DOHH2 (cell line): ENCODE data around the gene VIM.
A peak's percentile ranks its signal among the peaks of the same experiment; 100 is the strongest.

ENCODE experiments used
- H3F3A ChIP-seq: fragments of 200-600 bp; sonication (generic), shearing (Covaris generic); 2 replicates; pipeline ENCODE4 v1.6.0; 2016; ENCODE audit warnings: antibody characterized with exemption, mild to moderate bottlenecking; ENCODE audit not compliant: control insufficient read depth, insufficient read depth
- H3K27ac ChIP-seq: fragments of 200-600 bp; sonication (generic); 2 replicates; pipeline ENCODE4 v1.5.1; 2014; ENCODE audit warnings: low read depth, mild to moderate bottlenecking, low read length, moderate library complexity
- H3K27me3 ChIP-seq: fragments of 200-600 bp; sonication (generic); 2 replicates; pipeline ENCODE4 v1.6.1; 2014; ENCODE audit warnings: mild to moderate bottlenecking, low read length, mixed read lengths; ENCODE audit not compliant: control insufficient read depth
- H3K36me3 ChIP-seq: fragments of 200-600 bp; sonication (generic); 2 replicates; pipeline ENCODE4 v1.6.1; 2014; ENCODE audit warnings: mild to moderate bottlenecking, low read length, moderate library complexity, mixed read lengths; ENCODE audit not compliant: control insufficient read depth
- H3K4me1 ChIP-seq: fragments of 200-600 bp; sonication (generic); 2 replicates; pipeline ENCODE4 v1.6.1; 2014; ENCODE audit warnings: mild to moderate bottlenecking, low read length, mixed read lengths; ENCODE audit not compliant: control insufficient read depth
- H3K4me2 ChIP-seq: fragments of 200-600 bp; sonication (generic); 2 replicates; pipeline ENCODE4 v1.6.0; 2014; ENCODE audit warnings: mild to moderate bottlenecking, low read length, moderate library complexity
- H3K4me3 ChIP-seq: fragments of 200-600 bp; sonication (generic); 2 replicates; pipeline ENCODE4 v1.5.1; 2014; ENCODE audit warnings: mild to moderate bottlenecking, low read length, mixed read lengths
- H3K79me2 ChIP-seq: fragments of 200-600 bp; sonication (generic); 2 replicates; pipeline ENCODE4 v1.6.1; 2014; ENCODE audit warnings: mild to moderate bottlenecking, low read length, mixed read lengths; ENCODE audit not compliant: control insufficient read depth
- H3K9me2 ChIP-seq: fragments of 200-600 bp; sonication (generic); replicated peaks from 2 replicates; pipeline ENCODE4 v1.6.1; 2014; ENCODE audit warnings: mild to moderate bottlenecking, low read length, mixed read lengths; ENCODE audit not compliant: control insufficient read depth
- H3K9me3 ChIP-seq: fragments of 200-600 bp; sonication (generic); 2 replicates; pipeline ENCODE4 v1.6.1; 2014; ENCODE audit warnings: antibody characterized with exemption, low read length, mixed read lengths; ENCODE audit not compliant: control insufficient read depth, insufficient read depth
- H4K20me1 ChIP-seq: fragments of 200-600 bp; sonication (generic); 2 replicates; pipeline ENCODE4 v1.6.0; 2014; ENCODE audit warnings: low read depth, mild to moderate bottlenecking, antibody characterized with exemption, low read length, moderate library complexity; ENCODE audit not compliant: control insufficient read depth, insufficient read depth
- EZH2phosphoT487 ChIP-seq: fragments of 200-600 bp; sonication (generic); IDR thresholded peaks from 2 replicates; pipeline ENCODE4 v1.6.1; 2017; ENCODE audit warnings: borderline replicate concordance, mild to moderate bottlenecking, antibody characterized with exemption, low read length, moderate library complexity, mixed read lengths
- TF ChIP-seq, protein P1 (sequence below): fragments of 200-600 bp; sonication (generic); IDR thresholded peaks from one replicate; pipeline ENCODE4 v1.5.1; 2014; ENCODE audit warnings: antibody characterized with exemption, mild to moderate bottlenecking, low read depth, low read length; ENCODE audit not compliant: poor library complexity, severe bottlenecking

The VIM gene

DNA sequence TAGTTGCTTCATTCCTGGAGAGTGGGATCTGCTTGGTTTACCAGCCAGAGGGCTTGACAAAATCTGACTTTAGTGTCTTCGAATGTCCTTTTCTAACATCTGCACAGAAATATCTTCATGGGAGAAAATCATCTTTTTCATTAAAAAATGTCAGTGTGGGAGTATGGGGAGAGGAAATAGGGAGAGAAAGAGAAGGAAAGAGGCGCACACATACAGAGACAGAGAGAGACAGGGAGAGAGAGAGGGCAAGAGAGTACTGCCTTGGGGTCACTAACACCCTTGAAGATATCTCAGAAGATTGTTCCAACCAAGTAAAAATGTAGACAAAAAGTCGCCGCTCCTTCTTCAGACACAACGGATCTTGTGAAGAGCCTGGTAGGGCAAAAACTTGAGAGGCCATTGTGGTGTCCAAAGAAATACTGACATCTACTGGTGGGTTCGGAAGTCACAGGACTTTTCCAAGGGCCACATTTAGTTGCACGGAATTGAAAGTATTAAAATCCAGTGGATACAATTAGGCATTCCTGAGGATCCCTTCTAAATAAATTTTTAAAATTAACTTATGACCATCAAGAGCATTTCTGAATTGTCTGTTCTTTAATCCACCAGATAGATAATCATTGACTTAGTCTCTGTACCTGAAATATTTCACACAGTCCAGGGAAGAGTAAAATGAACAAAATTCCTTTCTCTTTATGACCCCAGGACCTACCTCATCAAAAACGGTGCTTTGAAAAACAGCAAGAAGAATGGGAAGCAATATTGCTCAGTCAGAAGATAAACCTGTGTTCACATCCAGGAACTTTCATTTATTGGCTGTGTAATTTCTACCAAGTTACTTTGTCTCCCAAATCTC lies 29.7 kb downstream of the VIM start:
- no peak overlapping the region for H3K27ac ChIP-seq
- peaks cover 8% of the 10 kb centered on the region; the same call in 1 of the 2 replicates for H3K9me3 ChIP-seq
- no peaks in the 10 kb centered on the region for H3K9me2 ChIP-seq
- no peaks in the 10 kb centered on the region for H3K79me2 ChIP-seq
- H3K27me3 ChIP-seq = no peaks in the 10 kb centered on the region
- H3K36me3 ChIP-seq = no peaks in the 10 kb centered on the region
- H3F3A ChIP-seq = no peaks in the 10 kb centered on the region
- no peaks in the 10 kb centered on the region for H3K4me1 ChIP-seq
- no peak overlapping the region for H3K4me3 ChIP-seq
- H3K4me2 ChIP-seq = no peak overlapping the region
- no peak for TF ChIP-seq EZH2phosphoT487
- TF ChIP-seq, protein P1, sequence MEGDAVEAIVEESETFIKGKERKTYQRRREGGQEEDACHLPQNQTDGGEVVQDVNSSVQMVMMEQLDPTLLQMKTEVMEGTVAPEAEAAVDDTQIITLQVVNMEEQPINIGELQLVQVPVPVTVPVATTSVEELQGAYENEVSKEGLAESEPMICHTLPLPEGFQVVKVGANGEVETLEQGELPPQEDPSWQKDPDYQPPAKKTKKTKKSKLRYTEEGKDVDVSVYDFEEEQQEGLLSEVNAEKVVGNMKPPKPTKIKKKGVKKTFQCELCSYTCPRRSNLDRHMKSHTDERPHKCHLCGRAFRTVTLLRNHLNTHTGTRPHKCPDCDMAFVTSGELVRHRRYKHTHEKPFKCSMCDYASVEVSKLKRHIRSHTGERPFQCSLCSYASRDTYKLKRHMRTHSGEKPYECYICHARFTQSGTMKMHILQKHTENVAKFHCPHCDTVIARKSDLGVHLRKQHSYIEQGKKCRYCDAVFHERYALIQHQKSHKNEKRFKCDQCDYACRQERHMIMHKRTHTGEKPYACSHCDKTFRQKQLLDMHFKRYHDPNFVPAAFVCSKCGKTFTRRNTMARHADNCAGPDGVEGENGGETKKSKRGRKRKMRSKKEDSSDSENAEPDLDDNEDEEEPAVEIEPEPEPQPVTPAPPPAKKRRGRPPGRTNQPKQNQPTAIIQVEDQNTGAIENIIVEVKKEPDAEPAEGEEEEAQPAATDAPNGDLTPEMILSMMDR = peak; percentile 74
- no peaks in the 10 kb centered on the region for H4K20me1 ChIP-seq

DNA sequence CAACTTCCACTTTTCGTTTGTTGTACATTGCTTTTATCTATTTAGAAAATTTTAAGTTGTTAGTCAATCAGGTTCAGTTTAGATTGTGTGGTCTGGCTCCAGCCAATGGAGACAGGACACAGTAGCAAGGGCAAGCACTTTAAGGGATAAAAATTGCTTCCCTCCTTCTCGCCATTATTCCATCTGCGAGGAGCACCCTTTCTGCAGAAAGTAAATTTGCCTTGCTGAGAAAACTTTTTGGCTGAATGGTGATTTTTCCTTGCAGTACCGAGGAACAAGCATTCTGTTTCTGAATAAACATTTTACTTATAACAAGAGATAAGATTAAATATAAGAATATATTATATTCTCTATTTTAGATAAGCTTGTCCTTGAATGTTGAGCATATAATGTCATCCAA lies 34.5 kb downstream of the VIM start:
- no peaks in the 10 kb centered on the region for H3K36me3 ChIP-seq
- H3K4me3 ChIP-seq = no peak overlapping the region
- H3K9me2 ChIP-seq = no peaks in the 10 kb centered on the region
- TF ChIP-seq, protein P1 = no peak
- no peak for TF ChIP-seq EZH2phosphoT487
- H3K4me2 ChIP-seq = no peak overlapping the region
- H3K27me3 ChIP-seq = no peaks in the 10 kb centered on the region
- H4K20me1 ChIP-seq = no peaks in the 10 kb centered on the region
- no peaks in the 10 kb centered on the region for H3K4me1 ChIP-seq
- no peaks in the 10 kb centered on the region for H3F3A ChIP-seq
- no peak overlapping the region for H3K27ac ChIP-seq
- peaks cover 17% of the 10 kb centered on the region; the same call in 1 of the 2 replicates for H3K9me3 ChIP-seq
- no peaks in the 10 kb centered on the region for H3K79me2 ChIP-seq

DNA sequence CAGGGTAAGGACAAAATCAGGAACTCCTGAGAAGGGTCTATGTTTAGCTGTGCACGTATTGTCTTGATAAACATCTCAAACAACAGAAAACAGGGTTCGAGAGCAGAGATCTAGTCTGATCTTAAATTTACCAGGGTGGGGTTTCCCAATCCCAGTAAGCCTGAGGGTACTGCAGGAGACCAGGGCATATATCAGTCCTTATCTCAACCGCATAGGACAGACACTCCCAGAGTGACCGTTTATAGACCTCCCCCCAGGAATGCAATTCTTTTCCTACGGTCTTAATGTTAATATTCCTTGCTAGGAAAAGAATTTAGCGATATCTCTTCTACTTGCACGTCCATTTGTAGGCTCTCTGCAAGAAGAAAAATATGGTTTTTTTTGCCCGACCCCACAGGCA lies 35.5 kb downstream of the VIM start:
- no peaks in the 10 kb centered on the region for H3K27me3 ChIP-seq
- H3K4me2 ChIP-seq = no peak overlapping the region
- no peaks in the 10 kb centered on the region for H3K9me2 ChIP-seq
- no peaks in the 10 kb centered on the region for H3F3A ChIP-seq
- no peaks in the 10 kb centered on the region for H4K20me1 ChIP-seq
- no peaks in the 10 kb centered on the region for H3K79me2 ChIP-seq
- H3K27ac ChIP-seq = no peak overlapping the region
- no peaks in the 10 kb centered on the region for H3K4me1 ChIP-seq
- TF ChIP-seq EZH2phosphoT487 = no peak
- TF ChIP-seq, protein P1 = no peak
- peaks cover 17% of the 10 kb centered on the region; the same call in 1 of the 2 replicates for H3K9me3 ChIP-seq
- H3K4me3 ChIP-seq = no peak overlapping the region
- no peaks in the 10 kb centered on the region for H3K36me3 ChIP-seq
